Measurements from ENCODE around the gene PACRG.

PACRG gene

DNA sequence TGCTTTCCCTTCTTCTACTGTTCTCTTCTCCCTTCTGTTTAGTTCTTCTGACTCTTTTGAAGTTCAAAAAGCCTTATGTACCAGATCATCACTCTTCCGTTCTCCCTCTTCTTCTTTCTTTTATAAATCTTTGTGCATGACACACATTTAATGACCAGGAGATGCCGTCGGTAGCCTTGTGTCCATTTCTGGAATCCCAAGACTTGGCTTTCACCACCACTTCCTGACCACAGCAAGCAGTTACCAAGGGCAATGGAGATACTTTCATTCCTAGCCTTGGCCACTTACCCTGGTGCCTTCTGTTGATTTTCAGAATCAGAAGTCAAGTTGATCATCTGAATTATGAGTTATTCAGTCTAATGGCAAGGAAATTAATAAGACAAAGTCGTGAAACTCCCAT, 418.3 kb downstream of the PACRG start:
- no peak overlapping the region for H3K27ac Mint-ChIP-seq
- no peak overlapping the region for H3K4me3 Mint-ChIP-seq
- ATAC-seq (no peak), DNase-seq (no peak)
- no peaks in the 10 kb centered on the region for H3K9me3 Mint-ChIP-seq
- no peaks in the 10 kb centered on the region for H3K4me1 Mint-ChIP-seq
- peaks cover 23% of the 10 kb centered on the region for H3K27me3 Mint-ChIP-seq

DNA sequence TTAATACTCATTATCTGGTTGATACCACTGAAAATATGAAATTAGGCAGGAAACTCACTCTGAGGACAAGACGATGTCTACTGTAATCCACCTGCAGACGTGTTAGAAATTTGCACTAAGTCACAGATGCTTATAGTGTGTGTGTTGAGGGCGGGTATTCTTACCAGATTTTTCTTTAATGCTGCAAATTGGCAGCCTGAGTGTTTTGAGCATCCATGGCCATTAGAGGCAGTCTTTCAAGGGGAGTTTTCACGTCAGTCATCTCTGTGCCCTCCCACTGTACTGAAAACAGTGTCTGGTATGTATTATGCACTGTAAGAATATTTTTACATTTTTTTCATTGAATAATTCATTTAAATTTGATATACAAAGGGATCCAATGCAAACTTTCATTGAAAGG, 420.2 kb downstream of the PACRG start:
- peak overlapping the region in 1 of 2 donors; percentile 42 for H3K27ac Mint-ChIP-seq
- H3K4me1 Mint-ChIP-seq = no peaks in the 10 kb centered on the region
- H3K27me3 Mint-ChIP-seq = peaks cover 23% of the 10 kb centered on the region
- no peak for ATAC-seq
- H3K4me3 Mint-ChIP-seq = no peak overlapping the region
- no peak for DNase-seq
- H3K9me3 Mint-ChIP-seq = no peaks in the 10 kb centered on the region

DNA sequence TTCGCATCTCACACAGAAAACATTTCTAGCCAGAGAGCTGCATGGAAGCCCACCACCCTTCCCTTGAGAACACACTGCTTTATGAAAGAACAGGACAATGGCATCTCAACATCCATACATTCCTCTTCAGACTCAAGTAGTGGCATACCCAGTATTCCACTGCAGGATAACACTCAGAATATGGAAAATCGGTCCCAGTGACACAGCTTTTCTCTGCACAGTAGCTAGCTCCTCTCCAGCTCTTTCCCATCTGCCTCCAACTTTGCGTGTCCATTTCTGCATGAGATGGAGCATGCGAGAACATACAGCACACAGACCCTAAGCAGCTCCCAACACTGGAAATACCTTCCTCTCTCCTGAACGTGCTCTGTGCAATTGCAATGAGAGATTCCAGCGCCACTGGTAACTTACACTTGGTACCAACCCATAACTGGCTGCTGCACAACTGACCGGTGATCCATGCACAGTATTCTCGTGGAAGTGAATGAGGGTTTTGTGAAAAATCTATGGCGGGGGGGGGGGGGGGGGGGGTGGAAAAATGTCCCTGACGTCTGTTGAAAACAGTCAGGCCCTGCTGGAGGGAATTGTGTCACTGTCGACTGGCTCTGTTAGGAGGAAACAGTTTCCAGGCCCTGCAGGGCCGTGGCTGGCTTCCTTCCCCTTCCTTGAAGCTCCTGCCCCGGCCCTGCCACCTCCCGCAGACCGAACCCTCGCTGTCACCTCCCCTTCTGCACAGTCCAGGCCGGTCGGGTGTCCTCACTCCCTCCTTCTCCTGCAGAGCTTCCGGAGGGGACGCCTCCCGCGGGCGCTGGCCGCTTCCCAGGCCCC, 420.9 kb downstream of the PACRG start:
- no peak overlapping the region for H3K27ac Mint-ChIP-seq
- H3K9me3 Mint-ChIP-seq = no peaks in the 10 kb centered on the region
- no peaks in the 10 kb centered on the region for H3K4me1 Mint-ChIP-seq
- peaks cover 23% of the 10 kb centered on the region for H3K27me3 Mint-ChIP-seq
- no peak for DNase-seq
- no peak overlapping the region for H3K4me3 Mint-ChIP-seq
- no peak for ATAC-seq

DNA sequence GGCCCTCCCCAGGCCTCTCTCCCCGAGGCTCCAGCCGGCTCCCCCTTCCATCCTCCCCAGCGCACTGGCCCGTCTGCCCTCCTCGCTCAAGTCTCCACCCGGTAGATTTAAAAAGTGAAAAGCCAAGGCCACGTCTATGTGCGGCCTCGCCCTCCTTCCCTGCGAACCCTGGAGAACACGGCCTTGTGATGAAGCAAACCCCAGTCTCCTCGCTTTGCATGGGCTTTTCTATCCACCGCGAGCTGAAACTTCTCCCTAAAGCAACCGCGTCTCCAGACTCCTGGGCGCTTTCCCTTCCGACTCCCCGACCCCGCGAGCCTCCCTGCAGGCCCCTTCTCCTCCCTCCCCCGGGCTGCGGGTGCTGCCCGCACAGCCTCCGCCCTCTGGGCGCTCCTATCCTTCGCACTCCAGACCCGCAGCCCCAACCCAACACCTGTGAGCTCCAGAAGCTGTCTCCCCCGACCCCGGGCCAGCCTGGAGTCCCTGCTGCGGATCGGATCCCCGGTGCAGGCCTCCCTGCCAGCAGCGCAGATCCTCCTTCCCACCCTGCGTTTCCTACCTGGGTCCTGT, 421.6 kb downstream of the PACRG start:
- DNase-seq (no peak), ATAC-seq (no peak)
- Mint-ChIP-seq H3K4me1 (no peaks in the 10 kb centered on the region), H3K27ac (no peak overlapping the region), H3K4me3 (no peak overlapping the region), H3K9me3 (no peaks in the 10 kb centered on the region), H3K27me3 (peaks cover 23% of the 10 kb centered on the region)

DNA sequence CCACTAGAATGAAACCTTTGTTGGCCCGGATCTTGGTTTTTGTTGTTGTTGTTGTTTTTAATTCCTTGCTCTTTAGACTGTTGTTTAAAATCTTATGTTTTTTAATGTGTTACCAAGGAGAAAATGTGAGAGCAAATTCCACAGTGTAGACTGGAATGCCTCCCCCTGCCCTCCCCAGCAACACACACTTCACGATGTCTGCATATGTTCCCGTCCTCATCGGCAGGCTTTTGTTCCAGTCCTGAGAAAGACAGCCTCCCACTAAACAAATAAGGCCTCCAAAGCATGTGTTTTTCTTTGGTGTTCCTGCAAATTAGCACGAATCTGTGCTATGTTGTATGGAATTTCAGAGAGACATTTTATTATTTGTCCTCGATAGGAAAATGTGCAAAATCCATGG, 423.4 kb downstream of the PACRG start:
- H3K27me3 Mint-ChIP-seq = peaks cover 23% of the 10 kb centered on the region
- H3K27ac Mint-ChIP-seq = peak overlapping the region in 1 of 2 donors; percentile 45
- no peaks in the 10 kb centered on the region for H3K9me3 Mint-ChIP-seq
- no peak overlapping the region for H3K4me3 Mint-ChIP-seq
- ATAC-seq (no peak), DNase-seq (no peak)
- no peaks in the 10 kb centered on the region for H3K4me1 Mint-ChIP-seq

DNA sequence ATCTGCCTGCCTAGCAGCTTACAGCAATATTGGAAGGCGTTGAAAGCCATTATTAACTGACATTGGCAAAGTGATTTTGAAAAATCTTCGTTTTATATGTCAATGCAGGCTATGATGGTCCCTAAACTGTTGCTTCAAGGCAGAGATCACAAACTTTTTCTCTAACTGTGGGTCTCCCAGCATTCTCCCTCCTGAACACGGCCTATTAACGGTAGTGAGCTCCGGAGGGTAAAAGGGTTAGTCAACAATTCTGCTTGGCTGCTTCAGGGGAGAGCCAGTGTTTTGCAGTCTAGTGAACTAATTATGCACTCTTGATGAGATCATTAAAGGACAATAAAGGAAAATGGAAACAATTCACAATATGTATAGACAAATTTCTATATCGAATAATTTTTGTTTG, 424.9 kb downstream of the PACRG start:
- no peak overlapping the region for H3K4me3 Mint-ChIP-seq

DNA sequence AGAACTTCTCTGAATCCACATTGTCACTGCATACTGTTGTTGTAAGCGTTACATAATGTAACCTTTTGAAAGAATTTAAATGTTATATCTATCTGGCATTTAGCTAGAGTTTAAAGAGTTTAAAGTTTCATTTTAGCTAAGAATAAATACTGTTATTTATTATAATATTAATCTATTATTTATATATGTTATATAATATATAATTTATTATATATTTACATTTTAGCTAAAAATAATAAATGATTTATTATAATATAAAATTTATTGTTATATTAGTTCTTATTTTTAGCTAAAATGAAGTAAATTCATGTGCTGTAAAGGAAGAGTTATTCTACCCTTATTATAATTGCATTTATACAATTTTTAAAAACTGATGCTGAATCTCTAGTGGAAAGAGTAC, 431.3 kb downstream of the PACRG start:
- Mint-ChIP-seq H3K27ac (no peak overlapping the region), H3K27me3 (peaks cover 13% of the 10 kb centered on the region), H3K9me3 (no peaks in the 10 kb centered on the region), H3K4me3 (no peak overlapping the region), H3K4me1 (no peaks in the 10 kb centered on the region)
- no peak for ATAC-seq
- no peak for DNase-seq

More for the DNA sequence above, 424.9 kb downstream of the PACRG start:
- Mint-ChIP-seq H3K27me3 (peaks cover 23% of the 10 kb centered on the region), H3K27ac (no peak overlapping the region), H3K9me3 (no peaks in the 10 kb centered on the region), H3K4me1 (no peaks in the 10 kb centered on the region)
- DNase-seq (no peak), ATAC-seq (no peak)

DNA sequence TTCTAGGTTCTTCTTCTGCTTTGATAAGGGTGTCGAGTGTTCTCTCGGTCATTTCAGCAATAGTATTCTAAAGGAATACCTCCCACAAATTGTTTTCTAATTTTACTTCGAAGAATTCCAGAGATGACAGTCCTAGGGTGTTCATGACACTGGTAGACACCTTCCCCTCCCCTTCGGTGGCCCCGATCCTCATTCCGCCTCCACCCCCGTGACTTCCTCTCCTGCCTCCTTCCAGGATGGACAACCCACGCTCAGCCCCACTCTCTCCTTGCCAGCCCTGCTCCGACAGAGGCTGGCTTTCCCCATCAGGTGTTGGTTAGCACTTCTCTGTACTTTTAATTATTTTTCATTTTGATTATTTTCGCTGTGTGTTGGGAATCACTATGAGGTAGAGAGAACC, 431.9 kb downstream of the PACRG start:
- peaks cover 13% of the 10 kb centered on the region for H3K27me3 Mint-ChIP-seq
- H3K4me1 Mint-ChIP-seq = no peaks in the 10 kb centered on the region
- no peaks in the 10 kb centered on the region for H3K9me3 Mint-ChIP-seq
- no peak for ATAC-seq
- no peak overlapping the region for H3K4me3 Mint-ChIP-seq
- H3K27ac Mint-ChIP-seq = no peak overlapping the region
- DNase-seq = no peak

DNA sequence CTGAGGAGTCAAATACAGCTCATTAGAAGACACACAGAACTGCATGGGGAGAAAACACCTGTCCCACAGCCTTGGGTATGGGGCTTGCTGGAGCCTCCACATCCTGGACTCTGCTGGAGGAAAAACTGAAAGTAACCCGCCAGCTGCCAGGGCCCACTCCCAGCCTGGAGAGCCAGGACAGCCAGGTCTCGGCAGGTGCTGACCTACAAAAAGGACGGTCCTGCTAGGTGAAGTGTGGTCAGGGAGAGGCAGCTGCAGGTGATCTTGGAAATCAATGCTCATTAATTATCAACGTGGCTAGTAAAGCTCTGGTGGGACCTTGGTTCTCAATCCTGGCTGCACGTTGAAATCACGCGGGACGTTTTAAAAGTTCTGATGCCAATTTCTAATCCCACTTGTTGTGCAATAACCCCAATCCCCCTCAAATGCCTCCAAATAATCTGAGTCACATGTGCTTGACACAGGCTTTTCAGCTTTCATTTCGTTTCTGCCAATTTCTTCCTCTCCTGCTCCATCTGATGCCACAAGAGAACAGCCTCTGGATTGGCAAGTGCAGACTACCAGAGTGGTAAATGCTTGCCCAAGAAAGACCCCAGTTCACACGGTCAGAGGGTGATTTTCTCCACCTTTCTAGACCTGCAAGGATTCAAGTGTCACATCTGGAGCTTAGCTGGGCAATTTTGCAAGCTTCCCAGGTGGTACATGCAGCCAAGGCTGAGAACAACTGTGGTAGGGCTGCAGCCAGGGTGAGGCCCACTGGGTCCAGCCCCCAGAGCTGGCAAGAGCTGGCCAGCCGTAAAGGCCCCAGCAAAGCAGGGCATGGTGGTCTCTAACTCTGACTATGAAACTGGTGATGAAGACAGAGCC, 434.5 kb downstream of the PACRG start:
- H3K27ac Mint-ChIP-seq = no peak overlapping the region
- ATAC-seq (no peak), DNase-seq (no peak)
- H3K9me3 Mint-ChIP-seq = no peaks in the 10 kb centered on the region
- H3K27me3 Mint-ChIP-seq = peaks cover 23% of the 10 kb centered on the region
- H3K4me3 Mint-ChIP-seq = no peak overlapping the region
- no peaks in the 10 kb centered on the region for H3K4me1 Mint-ChIP-seq

DNA sequence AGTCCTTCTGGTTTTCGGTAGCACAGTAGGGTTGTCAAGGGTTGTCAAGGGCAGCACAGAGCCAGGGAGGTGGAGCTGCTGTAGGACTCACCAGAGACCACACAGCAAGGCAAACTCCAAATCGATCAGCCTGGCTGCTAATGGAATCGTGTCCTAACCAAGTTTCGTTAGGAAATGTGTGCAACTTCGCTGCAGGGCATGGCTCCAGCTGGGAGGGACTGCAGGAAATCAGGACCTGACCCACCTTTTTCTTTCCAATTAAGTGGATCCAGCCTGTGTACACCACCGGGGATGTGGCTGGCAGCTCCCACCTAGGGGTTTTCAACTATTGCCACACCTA, 435.1 kb downstream of the PACRG start:
- ATAC-seq (no peak), DNase-seq (no peak)
- H3K4me1 Mint-ChIP-seq = no peaks in the 10 kb centered on the region
- H3K27ac Mint-ChIP-seq = no peak overlapping the region
- no peak overlapping the region for H3K4me3 Mint-ChIP-seq
- peaks cover 23% of the 10 kb centered on the region for H3K27me3 Mint-ChIP-seq
- no peaks in the 10 kb centered on the region for H3K9me3 Mint-ChIP-seq

DNA sequence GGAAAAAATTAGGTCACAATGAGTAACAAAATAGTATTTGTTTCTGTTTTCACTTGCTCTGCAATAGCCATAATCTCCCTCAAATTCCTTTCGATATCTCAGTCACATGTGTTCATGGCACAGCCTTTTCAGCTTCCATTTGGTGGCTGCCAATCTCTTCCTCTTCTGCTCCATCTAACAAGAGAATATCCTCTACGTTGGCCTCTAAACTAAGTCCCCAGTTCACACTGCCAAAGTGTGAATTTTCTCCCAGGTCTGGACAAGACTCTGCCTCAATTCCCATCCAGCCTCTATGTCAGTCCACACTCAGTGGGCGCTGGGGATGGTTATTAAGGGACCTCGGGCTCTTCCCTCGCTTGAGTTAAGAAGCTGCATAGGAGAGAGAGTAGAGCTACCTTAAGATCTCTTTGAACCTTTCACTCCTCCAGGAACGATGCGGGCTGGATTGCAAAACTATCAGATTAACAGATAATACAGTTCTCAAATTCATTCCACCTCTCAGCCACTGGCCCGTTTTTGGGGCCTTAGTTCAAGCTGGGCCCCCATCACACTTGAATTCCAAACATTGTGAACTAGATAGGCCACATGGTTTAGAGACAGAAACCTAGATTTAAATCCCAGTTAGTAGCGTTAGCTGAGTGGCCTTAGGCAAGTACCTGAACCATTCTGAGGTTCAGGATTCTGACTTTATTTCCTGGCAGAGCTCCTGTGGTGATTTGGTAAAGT, 436.6 kb downstream of the PACRG start:
- H3K27ac Mint-ChIP-seq = no peak overlapping the region
- ATAC-seq = no peak
- peaks cover 23% of the 10 kb centered on the region for H3K27me3 Mint-ChIP-seq

DNA sequence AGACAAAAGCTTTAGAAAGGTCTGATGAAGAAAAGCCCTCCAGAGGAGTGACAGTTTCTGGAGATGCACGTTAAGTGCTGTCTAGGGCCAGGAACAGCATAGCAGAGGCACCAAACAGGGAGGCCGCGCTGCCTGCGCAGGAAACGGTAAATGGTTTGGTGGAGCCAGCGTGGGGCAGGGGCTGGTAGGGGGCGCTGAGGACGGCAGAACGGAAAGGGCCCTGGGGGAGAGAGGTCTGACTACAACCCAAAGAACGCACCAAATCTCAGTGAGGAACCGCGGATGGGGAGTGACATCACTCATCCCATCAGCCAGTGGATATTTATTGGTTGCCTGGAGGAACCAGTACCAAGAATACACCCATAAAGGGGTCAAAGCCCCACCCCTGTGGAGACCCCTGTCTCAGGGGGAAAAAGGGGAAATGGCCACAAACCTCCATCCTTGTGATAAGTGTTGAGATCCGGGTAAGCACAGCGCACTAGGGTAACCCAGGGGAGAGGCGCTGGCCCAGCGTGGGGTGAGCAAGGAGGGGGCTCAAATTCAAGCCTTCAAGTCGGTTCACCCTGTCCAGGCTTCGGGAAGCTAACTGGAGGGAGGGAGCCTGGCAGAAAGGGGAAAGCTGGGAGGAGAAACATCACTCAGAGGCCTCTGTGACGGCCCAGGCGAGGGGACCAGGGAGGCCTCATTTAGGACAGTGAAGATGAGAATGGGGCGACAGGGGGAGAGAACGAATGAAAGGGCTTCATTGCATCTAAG, 437.6 kb downstream of the PACRG start:
- peaks cover 16% of the 10 kb centered on the region for H3K27me3 Mint-ChIP-seq
- H3K4me3 Mint-ChIP-seq = no peak overlapping the region
- peak; percentile 26 for ATAC-seq
- peak overlapping the region in 1 of 2 donors; percentile 85 for H3K27ac Mint-ChIP-seq
- H3K9me3 Mint-ChIP-seq = no peaks in the 10 kb centered on the region
- no peaks in the 10 kb centered on the region for H3K4me1 Mint-ChIP-seq
- DNase-seq = no peak

More for the DNA sequence above, 436.6 kb downstream of the PACRG start:
- Mint-ChIP-seq H3K4me3 (no peak overlapping the region), H3K4me1 (no peaks in the 10 kb centered on the region), H3K9me3 (no peaks in the 10 kb centered on the region)
- no peak for DNase-seq

DNA sequence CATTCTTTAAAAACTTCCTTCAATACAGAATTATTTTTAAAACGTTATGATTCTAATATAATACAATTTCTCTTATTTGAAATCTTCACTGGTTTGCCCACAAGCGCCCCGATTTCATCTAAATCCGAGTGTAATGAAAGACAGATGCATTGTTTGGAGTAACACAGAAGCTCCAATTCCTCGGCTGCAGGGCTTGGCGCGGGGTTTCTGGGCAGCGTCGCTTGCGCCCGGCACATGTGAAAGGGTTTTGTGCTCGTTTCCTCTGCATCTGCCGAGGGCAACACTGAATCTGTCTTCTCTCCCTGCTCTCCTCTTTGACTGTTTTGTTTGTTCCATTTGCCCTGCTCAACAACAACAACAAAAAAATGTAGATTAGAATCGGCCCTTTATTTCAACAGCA, 438.1 kb downstream of the PACRG start:
- Mint-ChIP-seq H3K9me3 (no peaks in the 10 kb centered on the region), H3K27ac (no peak overlapping the region), H3K4me1 (no peaks in the 10 kb centered on the region), H3K4me3 (no peak overlapping the region), H3K27me3 (peaks cover 12% of the 10 kb centered on the region)
- no peak for ATAC-seq
- DNase-seq = no peak

DNA sequence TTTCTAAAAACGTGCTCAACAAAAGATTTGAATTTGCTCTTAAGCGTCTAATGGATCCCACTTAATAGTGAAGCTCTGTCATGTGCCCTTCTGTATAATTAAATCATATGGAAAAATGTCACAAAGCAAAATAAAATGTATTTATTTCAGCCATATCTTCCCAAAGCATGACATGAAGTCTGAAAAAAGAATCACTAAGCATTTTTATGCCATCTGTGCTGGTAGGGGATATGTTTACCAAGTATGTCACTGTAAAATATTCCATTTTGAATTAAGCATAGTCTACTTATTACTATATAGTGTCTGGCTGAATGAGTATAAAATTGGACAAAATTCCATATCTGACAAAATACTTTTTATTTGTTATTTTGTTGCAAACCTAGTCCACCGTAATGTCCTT, 438.7 kb downstream of the PACRG start:
- DNase-seq (no peak), ATAC-seq (no peak)
- Mint-ChIP-seq H3K4me1 (no peaks in the 10 kb centered on the region), H3K9me3 (no peaks in the 10 kb centered on the region), H3K27ac (no peak overlapping the region), H3K4me3 (no peak overlapping the region), H3K27me3 (peaks cover 10% of the 10 kb centered on the region)

DNA sequence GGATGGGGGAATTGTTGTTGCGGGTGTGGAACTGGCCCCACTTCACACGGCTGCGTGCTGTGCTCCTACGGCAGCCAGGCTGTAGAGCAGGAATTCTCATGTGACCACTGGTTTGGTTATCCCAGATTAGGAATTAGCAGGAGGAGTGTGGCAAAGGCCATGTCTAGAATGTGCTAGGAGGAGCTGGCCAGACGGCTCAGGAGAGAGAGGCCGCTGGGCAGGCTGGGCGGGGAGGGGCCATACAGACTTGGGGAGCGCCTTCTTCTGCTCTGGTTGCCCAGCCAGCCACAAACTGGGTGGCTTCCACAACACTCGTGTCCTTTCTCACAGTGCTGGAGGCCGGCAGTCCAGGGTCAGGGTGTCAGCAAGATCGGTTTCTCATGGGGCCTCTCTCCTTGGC, 441.7 kb downstream of the PACRG start:
- Mint-ChIP-seq H3K9me3 (no peaks in the 10 kb centered on the region), H3K27ac (no peak overlapping the region), H3K27me3 (peaks cover 10% of the 10 kb centered on the region), H3K4me3 (no peak overlapping the region), H3K4me1 (no peaks in the 10 kb centered on the region)
- ATAC-seq = no peak
- DNase-seq = no peak

All from stimulated activated naive CD8-positive, alpha-beta T cell treated with anti-CD3 and anti-CD28 coated beads, Interleukin-15, amount 100 ng/mL, for 72 hours (primary cell).